Measurements from ENCODE around the gene GMPR. TPM values are rescaled to one million over a fixed set of nuclear protein-coding genes. Genes with fewer than 3 reads are reported as not detected.

The GMPR gene
- total and polyA plus RNA-seq, 10 donors = 5.4 to 37.4 (median 13.8) TPM

DNA sequence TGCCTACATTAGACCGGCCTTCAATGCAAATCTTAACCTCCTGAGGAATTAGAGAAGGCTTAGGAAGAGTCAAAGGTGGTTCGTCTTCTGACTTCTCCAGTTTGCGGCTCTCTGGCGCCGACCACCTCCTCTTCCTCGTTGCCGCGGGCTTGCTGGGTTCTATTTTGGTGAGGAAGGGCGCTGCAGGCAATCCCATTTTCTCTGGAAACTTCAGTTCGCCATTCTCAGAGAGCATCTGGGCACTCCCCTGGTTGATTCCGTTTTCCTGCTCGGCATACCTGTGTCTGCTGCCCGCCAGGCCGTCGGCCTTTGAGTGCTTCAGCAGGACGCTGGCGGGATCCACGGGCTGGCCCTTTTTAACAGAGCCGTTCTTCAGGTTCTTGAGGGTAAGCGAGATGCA, 67.9 kb downstream of the GMPR start:
- Histone ChIP-seq H3K27me3 (replicated peaks in 1 of 7) (no peaks in the 10 kb centered on the region), H3K4me1 (peaks cover 0 to 16% (median 0%) of the 10 kb centered on the region in 6 donors), H3K9me3 (no peaks in the 10 kb centered on the region), H3K27ac (no peak overlapping the region), H3K4me3 (peak overlapping the region in 1 of 8 donors; percentile 45), H3K36me3 (peaks cover 0 to 69% (median 8%) of the 10 kb centered on the region in 6 donors)
- intact Hi-C loops (cut with DNase I; ENCODE audit: low total_unique reads) = no loop called here
- no peak for DNase-seq
- no peak for TF ChIP-seq POLR2A (IDR thresholded peaks at IDR 0.05)
- no peak for TF ChIP-seq POLR2AphosphoS5 (IDR thresholded peaks at IDR 0.05)
- TF ChIP-seq, protein P1, sequence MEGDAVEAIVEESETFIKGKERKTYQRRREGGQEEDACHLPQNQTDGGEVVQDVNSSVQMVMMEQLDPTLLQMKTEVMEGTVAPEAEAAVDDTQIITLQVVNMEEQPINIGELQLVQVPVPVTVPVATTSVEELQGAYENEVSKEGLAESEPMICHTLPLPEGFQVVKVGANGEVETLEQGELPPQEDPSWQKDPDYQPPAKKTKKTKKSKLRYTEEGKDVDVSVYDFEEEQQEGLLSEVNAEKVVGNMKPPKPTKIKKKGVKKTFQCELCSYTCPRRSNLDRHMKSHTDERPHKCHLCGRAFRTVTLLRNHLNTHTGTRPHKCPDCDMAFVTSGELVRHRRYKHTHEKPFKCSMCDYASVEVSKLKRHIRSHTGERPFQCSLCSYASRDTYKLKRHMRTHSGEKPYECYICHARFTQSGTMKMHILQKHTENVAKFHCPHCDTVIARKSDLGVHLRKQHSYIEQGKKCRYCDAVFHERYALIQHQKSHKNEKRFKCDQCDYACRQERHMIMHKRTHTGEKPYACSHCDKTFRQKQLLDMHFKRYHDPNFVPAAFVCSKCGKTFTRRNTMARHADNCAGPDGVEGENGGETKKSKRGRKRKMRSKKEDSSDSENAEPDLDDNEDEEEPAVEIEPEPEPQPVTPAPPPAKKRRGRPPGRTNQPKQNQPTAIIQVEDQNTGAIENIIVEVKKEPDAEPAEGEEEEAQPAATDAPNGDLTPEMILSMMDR (IDR thresholded peaks at IDR 0.05 in 8 of 11, conservative IDR thresholded peaks at IDR 0.05 in 3 of 11) = no peak
- WGBS, 5 donors = 87 to 94% (median 91%) methylated on average over 20 of the region's 20 CpGs

DNA sequence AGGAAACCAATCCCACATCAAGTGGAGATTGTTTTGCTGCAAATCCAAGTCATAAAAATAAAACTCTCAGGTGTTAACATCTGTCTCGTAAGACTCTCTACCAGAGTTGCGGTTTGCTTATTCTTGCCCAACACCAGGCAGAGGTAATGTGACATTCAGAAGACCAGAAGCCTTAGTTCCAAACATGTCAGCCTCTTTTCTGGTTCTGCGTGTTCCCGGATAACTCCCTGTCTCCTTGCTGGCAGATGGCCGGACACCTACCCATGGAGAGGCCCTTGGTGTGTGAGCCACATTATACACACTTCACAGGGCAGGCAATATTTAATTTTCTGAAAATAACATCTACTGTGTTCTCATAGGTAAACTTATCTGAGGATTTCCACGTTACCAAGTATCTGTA, 73.4 kb downstream of the GMPR start:
- Histone ChIP-seq H3K4me1 (peaks cover 0 to 8% (median 3%) of the 10 kb centered on the region in 6 donors), H3K27me3 (replicated peaks in 1 of 7) (no peaks in the 10 kb centered on the region), H3K36me3 (peaks cover 0 to 21% (median 0%) of the 10 kb centered on the region in 6 donors), H3K9me3 (no peaks in the 10 kb centered on the region), H3K4me3 (no peak overlapping the region), H3K27ac (no peak overlapping the region)
- TF ChIP-seq POLR2A (IDR thresholded peaks at IDR 0.05) (no peak), POLR2AphosphoS5 (IDR thresholded peaks at IDR 0.05) (no peak)
- TF ChIP-seq, protein P1 (IDR thresholded peaks at IDR 0.05 in 8 of 11, conservative IDR thresholded peaks at IDR 0.05 in 3 of 11) = no peak
- no peak for DNase-seq
- intact Hi-C loops (cut with DNase I; ENCODE audit: low total_unique reads) = no loop called here
- WGBS, 5 donors = 89 to 99% (median 96%) methylated on average over 6 of the region's 6 CpGs

DNA sequence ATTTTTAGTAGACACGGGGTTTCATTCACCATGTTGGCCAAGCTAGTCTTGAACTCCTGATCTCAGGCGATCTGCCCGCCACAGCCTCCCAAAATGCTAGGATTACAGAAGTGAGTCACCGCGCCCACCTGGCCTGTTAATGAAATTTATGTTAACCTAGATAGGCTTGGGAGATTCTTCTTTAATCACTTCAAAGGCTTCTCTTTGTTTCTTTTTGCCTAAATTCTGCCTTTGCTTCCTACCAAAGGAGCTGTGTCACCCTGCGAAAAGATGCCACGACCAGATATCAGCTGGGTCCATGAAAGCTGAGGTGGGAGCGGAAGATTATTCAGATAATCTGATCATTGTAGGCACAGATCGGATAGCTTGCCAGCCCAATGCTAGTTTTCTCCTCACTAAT, 75.3 kb downstream of the GMPR start:
- no peak for DNase-seq
- peaks cover 0 to 23% (median 8%) of the 10 kb centered on the region in 6 donors for H3K4me1 ChIP-seq
- intact Hi-C loops (cut with DNase I; ENCODE audit: low total_unique reads) = no loop called here
- TF ChIP-seq POLR2A (IDR thresholded peaks at IDR 0.05) = no peak
- TF ChIP-seq, protein P1 (IDR thresholded peaks at IDR 0.05 in 8 of 11, conservative IDR thresholded peaks at IDR 0.05 in 3 of 11) = no peak
- no peak for TF ChIP-seq POLR2AphosphoS5 (IDR thresholded peaks at IDR 0.05)
- peaks cover 0 to 10% (median 0%) of the 10 kb centered on the region in 6 donors for H3K36me3 ChIP-seq
- WGBS, 5 donors = 90 to 97% (median 95%) methylated on average over 9 of the region's 9 CpGs
- no peaks in the 10 kb centered on the region for H3K9me3 ChIP-seq
- H3K27ac ChIP-seq = no peak overlapping the region
- no peak overlapping the region for H3K4me3 ChIP-seq
- H3K27me3 ChIP-seq (replicated peaks in 1 of 7) = no peaks in the 10 kb centered on the region

DNA sequence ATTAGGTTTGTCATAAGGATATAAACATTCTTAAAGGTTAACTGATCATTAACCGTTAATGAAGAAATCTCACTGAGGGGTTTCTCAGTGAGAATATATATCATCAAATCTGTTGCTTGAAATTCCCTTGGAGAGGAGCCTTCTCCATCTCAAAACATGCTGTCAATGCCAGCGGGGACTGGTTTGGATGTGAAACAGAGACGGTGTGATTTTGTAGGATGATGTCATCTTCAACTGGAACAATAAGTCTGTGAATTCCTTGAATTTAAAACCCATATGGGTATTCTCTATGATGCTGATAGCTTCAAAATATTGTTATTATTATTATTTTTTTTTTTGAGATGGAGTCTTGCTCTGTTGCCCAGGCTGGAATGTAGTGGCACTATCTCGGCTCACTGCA, 75.9 kb downstream of the GMPR start:
- 93 to 96% (median 95%) methylated on average over 4 of the region's 4 CpGs for WGBS, 5 donors
- Histone ChIP-seq H3K4me1 (peaks cover 0 to 29% (median 13%) of the 10 kb centered on the region in 6 donors), H3K27me3 (replicated peaks in 1 of 7) (no peaks in the 10 kb centered on the region), H3K36me3 (peaks cover 0 to 5% (median 0%) of the 10 kb centered on the region in 6 donors), H3K4me3 (no peak overlapping the region), H3K27ac (no peak overlapping the region), H3K9me3 (no peaks in the 10 kb centered on the region)
- intact Hi-C loops (cut with DNase I; ENCODE audit: low total_unique reads) = no loop called here
- DNase-seq = no peak
- no peak for TF ChIP-seq POLR2AphosphoS5 (IDR thresholded peaks at IDR 0.05)
- no peak for TF ChIP-seq POLR2A (IDR thresholded peaks at IDR 0.05)
- TF ChIP-seq, protein P1 (IDR thresholded peaks at IDR 0.05 in 8 of 11, conservative IDR thresholded peaks at IDR 0.05 in 3 of 11) = no peak
